HG03460 (cell line): ENCODE results near the gene GPR4.
"Not testable (repeated sequence)": the region's sequence is repeated elsewhere in the genome, so short reads cannot be mapped to it uniquely, and the experiment has no call there.

Experiments used
- ATAC-seq: cut with Tn5 transposase; IDR thresholded peaks from one replicate; pipeline ENCODE4 v1.9.1; 2021; ENCODE audit not compliant: unreplicated experiment

Gene GPR4

DNA sequence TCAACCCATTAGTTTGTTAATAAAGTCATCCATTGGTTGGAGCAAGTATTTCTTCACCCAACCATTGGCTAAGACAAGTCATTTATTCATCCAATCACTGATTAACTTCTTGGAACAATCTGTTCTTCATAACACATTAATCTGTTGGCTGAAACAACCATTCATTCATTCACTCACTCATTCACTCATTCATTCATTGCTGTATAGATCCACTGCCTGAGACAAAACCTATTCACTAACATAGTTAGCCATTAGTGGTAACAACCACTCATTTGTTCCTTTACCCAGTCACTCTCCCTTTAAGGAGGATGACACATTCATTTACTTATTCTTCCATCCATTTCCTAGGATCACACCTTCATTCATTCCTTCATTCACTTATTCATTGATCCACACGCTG lies 22.0 kb upstream of the GPR4 start:
- ATAC-seq = no peak

DNA sequence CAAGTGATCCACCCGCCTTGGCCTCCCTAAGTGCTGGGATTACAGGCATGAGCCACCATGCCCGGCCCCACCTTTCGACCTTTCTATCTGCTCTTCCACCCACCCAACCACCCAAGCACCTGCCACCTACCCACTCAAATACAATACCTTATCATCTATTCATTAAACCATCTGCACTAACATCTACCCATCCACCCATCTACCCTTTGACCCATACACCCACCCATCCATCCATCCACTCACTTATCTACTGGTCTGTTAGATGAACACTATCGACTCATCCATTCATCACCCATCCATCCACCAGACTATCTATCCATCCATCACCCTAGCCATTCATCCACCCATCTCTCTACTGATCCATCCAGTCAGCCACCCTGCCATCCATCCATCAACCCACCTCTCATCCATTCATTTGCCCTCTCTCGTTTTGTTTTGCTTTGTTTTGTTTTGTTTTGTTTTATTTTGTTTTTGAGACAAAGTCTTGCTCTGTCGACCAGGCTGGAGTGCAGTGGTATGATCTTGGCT lies 20.0 kb upstream of the GPR4 start:
- ATAC-seq = no peak

- ATAC-seq = no peak
These were observed 19.4 kb upstream of the GPR4 start for GRCh38 chr19:45621389-45621788.

DNA sequence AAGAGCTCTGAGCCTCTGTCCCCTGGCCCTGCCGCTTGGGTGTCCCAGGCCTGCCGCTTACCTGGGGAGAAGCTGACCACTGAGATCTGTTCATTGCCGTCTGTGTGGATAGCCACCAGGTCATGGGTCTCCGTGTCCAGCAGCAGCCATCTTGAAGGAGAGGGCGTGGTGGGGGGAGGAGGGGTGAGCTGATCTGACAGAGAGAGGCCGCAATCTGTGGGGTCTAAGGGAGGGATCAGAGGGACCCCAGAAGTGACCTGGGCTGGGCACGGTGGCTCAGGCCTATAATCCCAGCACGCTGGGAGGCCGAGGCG lies 14.6 kb upstream of the GPR4 start:
- ATAC-seq = no peak

- no peak for ATAC-seq
These were observed 14.0 kb upstream of the GPR4 start for GRCh38 chr19:45615795-45616703.

DNA sequence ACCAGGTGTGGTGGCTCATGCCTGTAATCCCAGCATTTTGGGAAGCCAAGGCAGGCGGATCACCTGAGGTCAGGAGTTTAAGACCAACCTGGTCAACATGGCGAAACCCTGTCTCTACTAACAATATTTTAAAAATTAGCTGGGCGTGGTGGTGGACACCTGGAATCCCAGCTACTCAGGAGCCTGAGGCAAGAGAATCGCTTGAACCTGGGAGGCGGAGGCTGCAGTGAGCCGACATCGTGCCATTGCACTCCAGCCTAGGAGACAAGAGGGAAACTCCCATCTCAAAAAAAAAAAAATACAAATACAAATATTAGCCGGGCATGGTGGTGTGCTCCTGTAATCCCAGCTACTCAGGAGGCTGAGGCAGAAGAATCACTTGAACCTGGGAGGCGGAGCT lies 13.0 kb upstream of the GPR4 start:
- not testable (repeated sequence) for ATAC-seq

DNA sequence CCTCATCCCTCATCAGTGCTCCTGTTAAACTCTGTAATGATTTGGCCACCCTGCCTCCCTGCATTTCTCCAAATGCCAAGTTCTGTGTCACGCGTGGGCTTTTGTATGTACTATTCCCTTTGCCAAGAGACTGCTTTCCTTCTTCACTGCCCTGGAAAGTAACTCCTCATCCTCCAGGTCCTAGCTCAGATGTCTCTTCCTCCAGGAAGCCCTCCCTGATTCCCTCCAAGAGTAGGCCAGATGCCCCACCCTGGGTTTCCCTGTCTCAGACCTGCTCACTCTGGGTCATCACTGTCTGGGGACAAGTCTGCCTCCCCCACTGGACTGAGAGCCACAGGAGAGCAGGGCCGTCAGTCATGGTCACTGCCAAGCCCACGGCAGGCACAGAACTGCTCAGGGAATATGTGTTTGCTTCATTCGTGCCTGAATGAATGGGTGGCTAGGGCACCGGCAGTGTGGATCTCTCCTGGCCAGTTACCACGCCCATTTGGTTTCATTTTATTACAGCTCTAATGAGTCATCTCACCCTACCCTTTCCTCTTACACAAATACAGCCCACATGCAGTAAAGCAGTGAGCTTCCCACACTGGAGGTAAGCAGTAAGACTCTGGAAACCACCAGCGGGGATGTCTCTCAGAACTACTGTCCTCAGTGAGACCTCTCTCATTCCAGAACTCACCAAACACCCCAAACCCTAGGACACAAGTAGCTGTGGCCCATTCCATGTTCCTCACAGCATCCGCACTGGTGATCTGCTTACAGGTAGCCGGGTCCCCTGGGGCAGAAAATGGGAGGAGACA lies 12.1 kb upstream of the GPR4 start:
- no peak for ATAC-seq

DNA sequence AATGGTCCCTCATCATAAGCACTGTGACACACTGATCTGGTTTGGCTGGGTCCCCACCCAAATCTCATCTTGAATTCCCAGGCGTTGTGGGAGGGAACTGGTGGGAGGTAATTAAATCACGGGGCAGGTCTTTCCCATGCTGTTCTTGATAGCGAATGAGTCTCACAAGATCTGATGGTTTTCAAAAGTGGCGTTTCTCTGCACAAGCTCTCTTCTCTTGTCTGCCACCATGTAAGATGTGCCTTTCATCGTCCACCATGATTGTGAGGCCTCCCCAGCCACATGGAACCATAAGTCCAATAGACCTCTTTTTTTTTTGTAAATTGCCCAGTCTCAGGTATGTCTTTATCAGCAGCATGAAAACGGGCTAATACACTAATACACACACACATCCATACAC lies 6.9 kb upstream of the GPR4 start:
- ATAC-seq = no peak

GRCh38 chr19:45607071-45608029 lies 5.3 kb upstream of the GPR4 start:
- no peak for ATAC-seq

GRCh38 chr19:45601115-45601514 lies 897 bp downstream of the GPR4 start:
- ATAC-seq = no peak

DNA sequence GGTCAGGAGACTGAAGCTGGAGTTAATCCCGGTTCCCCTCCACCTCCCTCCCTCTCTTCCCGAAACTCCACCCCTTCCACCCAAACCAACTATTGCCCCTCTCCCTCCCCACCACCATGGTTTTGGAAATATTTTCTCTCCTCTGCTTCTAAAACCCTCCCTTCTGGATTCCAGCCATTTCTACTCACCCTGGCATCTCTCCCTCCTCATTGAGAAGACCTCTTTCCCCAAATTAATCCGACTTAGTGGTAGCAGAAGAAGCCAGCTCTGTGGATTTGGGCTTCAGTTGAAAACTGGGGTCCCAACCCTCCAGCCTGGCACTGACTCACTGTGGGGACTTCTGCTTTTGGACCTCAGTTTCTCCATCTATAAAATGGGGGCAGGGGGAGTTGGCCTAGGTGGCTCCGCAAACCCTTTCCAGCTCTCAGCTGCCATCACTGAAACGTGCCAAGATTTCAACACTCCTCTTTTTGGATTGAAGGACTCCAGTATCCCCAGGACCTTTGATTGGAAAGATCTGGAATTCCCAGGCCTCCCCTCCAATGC lies 1.6 kb downstream of the GPR4 start:
- no peak for ATAC-seq

DNA sequence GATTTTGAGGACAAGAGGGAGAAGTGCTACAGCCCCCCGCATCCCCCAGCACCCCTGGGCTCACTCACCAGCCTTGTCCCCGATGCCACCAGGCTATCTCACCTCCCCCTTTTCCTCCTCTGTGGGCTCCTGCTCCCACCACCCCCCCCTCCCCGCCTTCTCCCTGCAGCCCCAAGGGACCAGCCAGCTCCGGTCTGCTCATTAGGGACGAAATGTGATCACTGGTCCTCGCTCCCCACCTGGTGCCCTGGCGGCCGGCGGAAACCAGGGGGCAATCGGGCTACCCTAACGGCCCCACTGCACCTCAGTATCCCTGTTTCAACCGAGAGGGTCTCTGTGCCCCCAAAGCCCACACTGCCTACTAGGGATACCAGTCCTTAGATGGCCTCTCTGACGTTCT lies 2.7 kb downstream of the GPR4 start:
- ATAC-seq = no peak

DNA sequence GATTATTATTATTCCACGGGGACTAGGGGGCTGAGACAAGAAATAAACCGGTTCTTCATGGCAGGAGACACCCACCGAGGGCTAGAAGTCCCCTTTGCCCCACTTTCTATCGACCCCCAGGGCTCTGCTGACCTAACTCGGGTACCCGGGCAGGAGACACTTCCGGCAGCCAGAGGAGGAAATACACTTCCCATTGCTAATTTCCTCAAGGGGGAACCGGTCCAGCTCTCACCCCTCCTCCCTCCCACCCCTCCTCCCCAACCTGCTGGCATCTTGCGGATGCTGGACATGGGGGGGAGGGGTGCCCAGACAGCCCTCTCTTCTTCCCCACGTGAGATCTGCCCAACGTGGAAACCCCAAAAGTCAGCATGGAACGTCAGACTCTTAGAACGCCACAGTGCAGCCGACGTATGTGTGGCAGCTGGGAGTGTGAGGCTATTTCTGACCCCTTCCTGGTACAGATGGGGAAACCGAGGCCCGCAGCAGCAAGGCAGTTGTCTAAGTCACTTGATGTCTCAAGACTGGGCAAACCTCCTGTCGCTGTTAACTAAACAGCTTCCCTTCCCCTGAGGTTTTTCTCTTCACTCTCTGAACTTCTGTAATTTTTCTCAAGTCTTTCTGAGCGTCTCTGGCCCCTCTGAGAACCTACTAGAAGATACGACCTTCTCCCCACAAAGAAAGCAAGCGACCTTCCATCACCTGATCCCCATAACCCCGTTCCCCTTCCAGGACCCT lies 3.6 kb downstream of the GPR4 start:
- no peak for ATAC-seq

DNA sequence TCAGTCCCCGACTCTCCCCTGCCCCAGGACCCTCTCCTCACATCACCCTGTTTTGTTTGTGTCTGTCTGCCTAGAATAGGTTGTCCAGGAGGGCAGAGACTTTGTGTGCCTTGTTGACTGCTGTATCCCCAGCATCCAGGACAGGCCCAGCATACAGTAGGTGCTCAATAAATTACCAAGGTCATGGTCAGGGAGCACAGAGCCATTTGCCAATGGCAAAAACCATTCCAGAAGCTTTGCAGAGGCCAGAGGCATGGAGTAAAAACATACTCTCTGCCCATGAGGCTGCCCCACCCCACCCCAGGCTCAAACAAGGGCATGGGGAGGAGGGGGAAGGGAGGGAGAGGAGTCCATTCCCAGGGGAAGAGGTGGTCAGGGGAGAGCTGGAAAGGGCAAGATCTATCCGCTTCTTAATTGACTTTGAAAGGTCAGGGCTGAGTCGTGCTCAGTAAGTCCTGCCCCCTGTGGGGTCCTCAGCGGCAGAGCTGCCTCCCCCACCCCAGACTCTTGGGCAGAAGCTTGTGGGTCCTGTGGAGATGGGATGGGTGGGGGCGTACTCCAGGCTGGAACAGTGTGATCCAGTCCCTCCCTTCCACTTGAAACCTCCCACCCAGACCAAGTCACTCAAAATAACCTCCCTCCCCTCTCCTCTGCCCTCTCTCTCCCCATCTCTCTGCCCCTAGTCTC lies 4.4 kb downstream of the GPR4 start:
- ATAC-seq = no peak

GRCh38 chr19:45595814-45596213 lies 6.2 kb downstream of the GPR4 start:
- no peak for ATAC-seq

DNA sequence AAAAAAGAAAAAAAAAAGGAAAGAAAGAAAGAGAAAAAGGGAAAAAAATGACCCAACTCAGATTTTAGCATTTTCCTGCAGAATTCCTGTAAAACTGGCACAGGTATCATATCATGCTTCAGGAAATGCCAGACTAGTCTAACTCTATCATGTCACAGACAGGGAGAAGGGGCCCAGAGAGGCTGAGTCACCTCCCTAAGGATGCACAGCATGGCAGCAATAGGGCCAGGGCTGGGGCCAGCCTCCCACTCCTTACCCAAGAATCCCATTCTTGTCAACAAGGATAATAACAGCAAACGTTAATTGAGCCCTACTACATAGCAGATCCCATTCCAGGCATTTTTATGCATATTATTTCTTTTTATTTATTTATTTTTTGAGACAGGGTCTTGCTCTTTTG lies 8.5 kb downstream of the GPR4 start:
- ATAC-seq = no peak

- ATAC-seq = no peak
These were observed 9.6 kb downstream of the GPR4 start for GRCh38 chr19:45592366-45592765.

DNA sequence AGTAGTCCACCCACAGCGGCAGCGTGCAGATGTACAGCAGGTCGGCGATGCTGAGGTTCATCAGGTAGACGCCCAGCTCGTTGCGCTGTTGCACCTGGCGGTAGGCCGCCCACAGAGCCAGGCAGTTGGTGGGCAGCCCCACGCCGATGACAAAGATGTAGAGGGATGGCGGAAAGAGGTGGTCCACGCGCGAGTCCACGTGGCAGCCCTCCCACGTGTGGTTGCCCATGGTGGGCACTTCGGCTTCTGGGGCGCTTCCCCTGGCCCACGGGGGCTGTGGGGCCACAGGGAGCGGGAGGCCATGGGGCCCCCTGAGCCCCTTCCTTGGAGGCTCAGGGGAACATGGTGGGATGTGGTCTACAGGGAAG lies 10.4 kb downstream of the GPR4 start:
- no peak for ATAC-seq

GRCh38 chr19:45591004-45591637 lies 10.9 kb downstream of the GPR4 start:
- no peak for ATAC-seq
